Bronchial epithelial cell (primary cell): ENCODE results near the gene PARP6. TPM values are rescaled to one million over a fixed set of nuclear protein-coding genes. Genes with fewer than 3 reads are reported as not detected.
"Not testable (repeated sequence)": the region's sequence is repeated elsewhere in the genome, so short reads cannot be mapped to it uniquely, and the experiment has no call there.

Experiments used
- DNase-seq: peaks from one replicate; pipeline ENCODE4 v3.0.0-alpha.2; 2010; ENCODE audit warnings: low read depth
- FAIRE-seq: peaks from 2 replicates; lab custom pipeline; 2011; peaks lifted over from hg19 to GRCh38; lab: Jason Lieb, UNC
- H3K27me3 ChIP-seq: 2 replicates; pipeline ENCODE4 v1.5.1; 2011; ENCODE audit warnings: low read length; ENCODE audit not compliant: control insufficient read depth, insufficient read depth
- H3K36me3 ChIP-seq: 2 replicates; pipeline ENCODE4 v1.5.1; 2011; ENCODE audit warnings: low read length; ENCODE audit not compliant: control insufficient read depth, insufficient read depth
- H3K4me3 ChIP-seq: 2 replicates; pipeline ENCODE4 v1.5.1; 2011; ENCODE audit warnings: mild to moderate bottlenecking, low read depth, low read length, control low read depth
- total RNA-seq: library from RNA; depleted of rRNA; stranded (reverse); fragments of >200 nt; gene quantifications from 2 replicates; pipeline ENCODE4 v1.2.1, GENCODE V29; 2014
- TF ChIP-seq, protein P1 (sequence below): IDR thresholded peaks from 2 replicates; pipeline ENCODE4 v1.5.1; 2011; ENCODE audit warnings: mild to moderate bottlenecking, moderate library complexity, low read length, control low read depth, inconsistent platforms; ENCODE audit not compliant: insufficient read depth, severe bottlenecking

The PARP6 gene
- total RNA-seq, 1 donor from 2014 or later: 17.6 TPM

DNA sequence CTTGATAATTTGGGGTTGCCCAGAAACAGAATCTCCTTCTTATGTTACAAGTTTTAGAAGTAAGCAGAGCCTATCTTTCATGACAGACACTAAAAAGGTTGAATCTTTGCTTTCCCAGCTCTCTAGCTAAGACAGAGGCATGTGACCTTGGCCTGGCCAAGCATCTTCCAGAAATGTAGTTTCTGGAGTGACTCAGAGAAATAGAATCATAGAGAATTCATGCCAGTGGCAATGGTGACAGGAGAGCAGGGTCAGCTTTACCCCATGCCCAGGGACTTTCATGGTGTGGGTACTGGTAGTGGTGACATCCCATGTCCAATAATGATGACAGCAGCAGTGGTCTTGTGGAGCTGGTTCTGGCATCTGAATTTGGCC lies 4.0 kb upstream of the PARP6 start:
- no peaks in the 10 kb centered on the region for H3K27me3 ChIP-seq
- H3K4me3 ChIP-seq: no peak overlapping the region
- TF ChIP-seq, protein P1, sequence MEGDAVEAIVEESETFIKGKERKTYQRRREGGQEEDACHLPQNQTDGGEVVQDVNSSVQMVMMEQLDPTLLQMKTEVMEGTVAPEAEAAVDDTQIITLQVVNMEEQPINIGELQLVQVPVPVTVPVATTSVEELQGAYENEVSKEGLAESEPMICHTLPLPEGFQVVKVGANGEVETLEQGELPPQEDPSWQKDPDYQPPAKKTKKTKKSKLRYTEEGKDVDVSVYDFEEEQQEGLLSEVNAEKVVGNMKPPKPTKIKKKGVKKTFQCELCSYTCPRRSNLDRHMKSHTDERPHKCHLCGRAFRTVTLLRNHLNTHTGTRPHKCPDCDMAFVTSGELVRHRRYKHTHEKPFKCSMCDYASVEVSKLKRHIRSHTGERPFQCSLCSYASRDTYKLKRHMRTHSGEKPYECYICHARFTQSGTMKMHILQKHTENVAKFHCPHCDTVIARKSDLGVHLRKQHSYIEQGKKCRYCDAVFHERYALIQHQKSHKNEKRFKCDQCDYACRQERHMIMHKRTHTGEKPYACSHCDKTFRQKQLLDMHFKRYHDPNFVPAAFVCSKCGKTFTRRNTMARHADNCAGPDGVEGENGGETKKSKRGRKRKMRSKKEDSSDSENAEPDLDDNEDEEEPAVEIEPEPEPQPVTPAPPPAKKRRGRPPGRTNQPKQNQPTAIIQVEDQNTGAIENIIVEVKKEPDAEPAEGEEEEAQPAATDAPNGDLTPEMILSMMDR: no peak
- no peaks in the 10 kb centered on the region for H3K36me3 ChIP-seq
- DNase-seq (no peak), FAIRE-seq (no peak)

DNA sequence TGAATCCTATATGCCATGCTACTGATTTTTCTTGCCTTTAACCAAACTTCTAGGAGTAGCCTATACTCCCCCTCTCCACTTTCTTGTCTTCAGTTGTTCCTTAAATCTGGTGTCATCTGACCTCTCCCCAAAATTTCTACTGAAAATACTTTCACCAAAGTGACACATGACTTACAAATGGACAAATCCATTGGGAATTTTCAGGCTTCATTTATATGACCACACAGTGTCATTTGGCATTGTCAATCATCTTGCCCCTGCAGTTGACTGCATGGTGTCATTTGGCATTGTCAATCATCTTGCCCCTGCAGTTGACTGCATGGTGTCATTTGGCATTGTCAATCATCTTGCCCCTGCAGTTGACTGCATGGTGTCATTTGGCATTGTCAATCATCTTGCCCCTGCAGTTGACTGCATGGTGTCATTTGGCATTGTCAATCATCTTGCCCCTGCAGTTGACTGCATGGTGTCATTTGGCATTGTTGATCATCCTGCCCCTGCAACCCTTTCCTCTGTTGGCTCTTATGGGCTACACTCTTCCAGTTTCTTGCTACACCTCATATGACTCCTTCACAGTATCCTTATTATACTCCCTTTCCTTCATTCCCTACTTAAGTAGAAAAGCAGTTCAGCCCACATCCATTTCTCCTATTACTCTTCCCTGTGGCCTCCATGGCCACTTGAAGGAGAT lies 3.4 kb upstream of the PARP6 start:
- DNase-seq, H3K36me3 ChIP-seq, H3K4me3 ChIP-seq, FAIRE-seq, H3K27me3 ChIP-seq: not testable (repeated sequence)

DNA sequence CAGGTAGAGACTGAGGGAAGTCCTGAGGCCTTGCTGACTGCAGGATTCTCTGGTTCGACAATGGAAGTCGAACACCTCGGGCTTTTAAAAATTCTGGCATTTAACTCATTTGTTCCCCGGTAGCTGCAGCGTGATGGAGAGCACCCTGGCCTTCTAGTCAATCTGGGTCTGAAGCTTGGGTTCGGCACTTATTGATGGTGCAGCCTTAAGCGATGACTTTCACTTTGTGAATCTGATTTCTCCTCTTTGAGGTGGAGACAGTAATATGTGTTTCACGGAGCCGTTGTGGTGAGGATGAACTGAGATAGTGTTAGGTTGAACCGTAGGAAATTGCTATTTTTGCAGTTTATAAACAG lies 621 bp upstream of the PARP6 start:
- TF ChIP-seq, protein P1: no peak
- no peak for DNase-seq
- H3K27me3 ChIP-seq: no peaks in the 10 kb centered on the region
- FAIRE-seq: no peak
- H3K36me3 ChIP-seq: no peaks in the 10 kb centered on the region
- H3K4me3 ChIP-seq: peak overlapping the region; percentile 85

DNA sequence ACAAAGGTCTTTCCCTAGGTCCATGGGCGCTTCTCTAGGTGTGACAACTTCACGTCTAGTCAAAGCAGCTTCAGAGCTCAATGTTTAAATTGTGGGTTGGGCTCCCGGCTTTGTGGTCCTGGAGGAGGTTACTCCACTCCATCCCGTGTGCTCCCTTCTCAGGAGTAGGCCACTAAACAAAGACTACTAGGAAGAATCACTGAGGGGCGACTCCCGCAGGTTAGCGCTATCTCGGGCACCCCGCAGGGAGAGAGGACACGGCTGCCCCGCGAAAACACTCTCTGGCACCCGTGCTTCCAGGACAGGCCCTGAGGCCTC lies 500 bp downstream of the PARP6 start:
- Histone ChIP-seq H3K4me3 (peak overlapping the region; percentile 85), H3K36me3 (peaks cover 4% of the 10 kb centered on the region), H3K27me3 (no peaks in the 10 kb centered on the region)
- DNase-seq (peak; percentile 15), FAIRE-seq (no peak)
- TF ChIP-seq, protein P1: no peak

DNA sequence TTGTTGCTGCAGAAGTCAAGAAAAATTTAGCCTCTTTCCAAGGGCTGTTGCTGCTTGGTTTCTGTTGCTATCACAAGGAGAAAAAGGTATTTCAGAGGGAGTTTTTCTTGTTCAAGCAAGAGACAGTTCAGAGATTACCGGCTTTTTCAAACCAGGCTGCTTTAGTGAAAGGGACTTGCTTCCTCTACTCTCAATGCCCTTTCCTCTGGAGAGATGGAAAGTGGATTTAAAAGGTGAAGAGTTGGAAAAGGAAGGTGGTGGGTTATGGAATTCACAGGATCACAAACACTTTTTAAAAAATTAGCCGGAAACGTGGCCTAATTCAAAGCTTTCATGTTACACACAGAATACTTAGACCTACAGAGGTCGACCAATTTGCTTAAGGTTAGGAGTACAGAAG lies 1.1 kb downstream of the PARP6 start:
- FAIRE-seq: no peak
- TF ChIP-seq, protein P1: no peak
- Histone ChIP-seq H3K27me3 (no peaks in the 10 kb centered on the region), H3K36me3 (peaks cover 4% of the 10 kb centered on the region), H3K4me3 (no peak overlapping the region)
- DNase-seq: no peak

DNA sequence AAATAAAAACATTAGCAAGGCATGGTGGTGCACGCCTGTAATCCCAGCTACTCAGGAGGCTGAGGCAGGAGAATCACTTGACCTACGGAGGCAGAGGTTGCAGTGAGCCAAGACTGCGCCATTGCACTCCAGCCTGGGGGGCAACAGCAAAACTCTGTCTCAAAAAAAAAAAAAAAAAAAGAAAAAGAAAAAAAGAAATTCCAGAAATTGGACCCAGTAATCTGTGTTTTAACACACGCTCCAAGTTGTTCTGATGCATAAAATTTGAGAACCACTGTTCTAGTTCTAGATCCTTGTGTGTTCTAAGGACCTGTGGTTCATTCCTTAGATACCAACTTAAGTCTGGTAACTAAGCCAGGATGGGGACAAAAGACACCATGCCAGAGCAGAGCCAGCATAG lies 2.6 kb downstream of the PARP6 start:
- no peak overlapping the region for H3K4me3 ChIP-seq
- H3K27me3 ChIP-seq: no peaks in the 10 kb centered on the region
- TF ChIP-seq, protein P1: no peak
- FAIRE-seq (no peak), DNase-seq (no peak)
- H3K36me3 ChIP-seq: peaks cover 9% of the 10 kb centered on the region
